Measurements from ENCODE around the gene OPCML.

The OPCML gene

GRCh38 chr11:133207995-133208394 is 324.3 kb downstream of the OPCML start:
- Histone ChIP-seq H3K79me1 (ENCODE audit: low read depth, low read length) (no peaks in the 10 kb centered on the region), H3K27ac (replicated peaks; ENCODE audit: low read length) (no peak overlapping the region), H3K4me1 (ENCODE audit: control insufficient read depth in 2 of 2, insufficient read depth in 1 of 2, low read depth in 1 of 2, low read length in 2 of 2) (no peaks in the 10 kb centered on the region), H4K8ac (ENCODE audit: low read depth, low read length) (no peak overlapping the region), H2AFZ (ENCODE audit: low read length) (no peak overlapping the region), H3K4me3 (ENCODE audit: low read length in 2 of 2) (no peak overlapping the region), H2BK15ac (ENCODE audit: low read length) (no peak overlapping the region), H3K4me2 (ENCODE audit: insufficient read depth, low read length, poor library complexity, severe bottlenecking) (no peak overlapping the region), H2BK5ac (ENCODE audit: low read length) (no peak overlapping the region), H3K9me3 (replicated peaks in 1 of 2; ENCODE audit: control insufficient read depth in 2 of 2, insufficient read depth in 1 of 2, low read depth in 1 of 2, low read length in 2 of 2) (peaks cover 0 to 5% of the 10 kb centered on the region in 2 donors), H3K4ac (ENCODE audit: low read length) (no peak overlapping the region), H2BK12ac (ENCODE audit: low read length) (no peak overlapping the region), H2AK5ac (ENCODE audit: low read depth, low read length) (no peak overlapping the region), H3K9ac (ENCODE audit: low read depth, low read length, poor library complexity) (no peak overlapping the region), H2BK120ac (ENCODE audit: low read depth, low read length) (no peak overlapping the region), H3K18ac (ENCODE audit: low read length) (no peak overlapping the region), H3K36me3 (replicated peaks in 1 of 2; ENCODE audit: control insufficient read depth in 2 of 2, insufficient read depth in 2 of 2, low read length in 2 of 2) (no peaks in the 10 kb centered on the region), H3K23ac (ENCODE audit: low read depth, low read length, poor library complexity) (no peak overlapping the region), H4K91ac (ENCODE audit: low read depth, low read length, poor library complexity) (no peak overlapping the region), H3K14ac (ENCODE audit: low read length) (no peak overlapping the region), H3K27me3 (ENCODE audit: control insufficient read depth in 3 of 3, insufficient read depth in 3 of 3, low read depth in 1 of 3, low read length in 3 of 3) (no peaks in the 10 kb centered on the region)
- WGBS, 2 donors (ENCODE audit: extremely low coverage in 2 of 2, insufficient read length in 2 of 2, insufficient replicate concordance in 1 of 2): no CpG with 5 or more reads among the region's 5 CpGs
- DNase-seq (ENCODE audit: low spot score): no peak

GRCh38 chr11:133206313-133207005 is 325.8 kb downstream of the OPCML start:
- no peak overlapping the region for H2AK5ac ChIP-seq (ENCODE audit: low read depth, low read length)
- no peak overlapping the region for H2BK120ac ChIP-seq (ENCODE audit: low read depth, low read length)
- H2BK5ac ChIP-seq (ENCODE audit: low read length): no peak overlapping the region
- H3K4me1 ChIP-seq (ENCODE audit: control insufficient read depth in 2 of 2, insufficient read depth in 1 of 2, low read depth in 1 of 2, low read length in 2 of 2): no peaks in the 10 kb centered on the region
- no peak overlapping the region for H3K4me3 ChIP-seq (ENCODE audit: low read length in 2 of 2)
- H3K4ac ChIP-seq (ENCODE audit: low read length): no peak overlapping the region
- H3K79me1 ChIP-seq (ENCODE audit: low read depth, low read length): no peaks in the 10 kb centered on the region
- no peak overlapping the region for H2BK12ac ChIP-seq (ENCODE audit: low read length)
- DNase-seq (ENCODE audit: low spot score): no peak
- no peak overlapping the region for H3K18ac ChIP-seq (ENCODE audit: low read length)
- H3K14ac ChIP-seq (ENCODE audit: low read length): no peak overlapping the region
- H3K23ac ChIP-seq (ENCODE audit: low read depth, low read length, poor library complexity): no peak overlapping the region
- H2AFZ ChIP-seq (ENCODE audit: low read length): no peak overlapping the region
- no peak overlapping the region for H3K9ac ChIP-seq (ENCODE audit: low read depth, low read length, poor library complexity)
- peaks cover 0 to 3% of the 10 kb centered on the region in 2 donors for H3K9me3 ChIP-seq (replicated peaks in 1 of 2; ENCODE audit: control insufficient read depth in 2 of 2, insufficient read depth in 1 of 2, low read depth in 1 of 2, low read length in 2 of 2)
- H3K36me3 ChIP-seq (replicated peaks in 1 of 2; ENCODE audit: control insufficient read depth in 2 of 2, insufficient read depth in 2 of 2, low read length in 2 of 2): no peaks in the 10 kb centered on the region
- no peaks in the 10 kb centered on the region for H3K27me3 ChIP-seq (ENCODE audit: control insufficient read depth in 3 of 3, insufficient read depth in 3 of 3, low read depth in 1 of 3, low read length in 3 of 3)
- H4K8ac ChIP-seq (ENCODE audit: low read depth, low read length): no peak overlapping the region
- H3K27ac ChIP-seq (replicated peaks; ENCODE audit: low read length): no peak overlapping the region
- no peak overlapping the region for H4K91ac ChIP-seq (ENCODE audit: low read depth, low read length, poor library complexity)
- no peak overlapping the region for H3K4me2 ChIP-seq (ENCODE audit: insufficient read depth, low read length, poor library complexity, severe bottlenecking)
- WGBS, 2 donors (ENCODE audit: extremely low coverage in 2 of 2, insufficient read length in 2 of 2, insufficient replicate concordance in 1 of 2): no CpG with 5 or more reads among the region's 17 CpGs
- H2BK15ac ChIP-seq (ENCODE audit: low read length): no peak overlapping the region

- no CpG with 5 or more reads among the region's 3 CpGs for WGBS, 2 donors (ENCODE audit: extremely low coverage in 2 of 2, insufficient read length in 2 of 2, insufficient replicate concordance in 1 of 2)
- Histone ChIP-seq H3K9ac (ENCODE audit: low read depth, low read length, poor library complexity) (no peak overlapping the region), H2BK5ac (ENCODE audit: low read length) (no peak overlapping the region), H4K91ac (ENCODE audit: low read depth, low read length, poor library complexity) (no peak overlapping the region), H3K79me1 (ENCODE audit: low read depth, low read length) (no peaks in the 10 kb centered on the region), H3K4ac (ENCODE audit: low read length) (no peak overlapping the region), H3K23ac (ENCODE audit: low read depth, low read length, poor library complexity) (no peak overlapping the region), H2BK12ac (ENCODE audit: low read length) (no peak overlapping the region), H2AFZ (ENCODE audit: low read length) (no peak overlapping the region), H2BK120ac (ENCODE audit: low read depth, low read length) (no peak overlapping the region), H3K4me3 (ENCODE audit: low read length in 2 of 2) (no peak overlapping the region), H2AK5ac (ENCODE audit: low read depth, low read length) (no peak overlapping the region), H3K27me3 (ENCODE audit: control insufficient read depth in 3 of 3, insufficient read depth in 3 of 3, low read depth in 1 of 3, low read length in 3 of 3) (no peaks in the 10 kb centered on the region), H3K4me1 (ENCODE audit: control insufficient read depth in 2 of 2, insufficient read depth in 1 of 2, low read depth in 1 of 2, low read length in 2 of 2) (no peaks in the 10 kb centered on the region), H3K4me2 (ENCODE audit: insufficient read depth, low read length, poor library complexity, severe bottlenecking) (no peak overlapping the region), H3K9me3 (replicated peaks in 1 of 2; ENCODE audit: control insufficient read depth in 2 of 2, insufficient read depth in 1 of 2, low read depth in 1 of 2, low read length in 2 of 2) (peaks cover 0 to 3% of the 10 kb centered on the region in 2 donors), H3K36me3 (replicated peaks in 1 of 2; ENCODE audit: control insufficient read depth in 2 of 2, insufficient read depth in 2 of 2, low read length in 2 of 2) (no peaks in the 10 kb centered on the region), H3K14ac (ENCODE audit: low read length) (no peak overlapping the region), H3K27ac (replicated peaks; ENCODE audit: low read length) (no peak overlapping the region), H2BK15ac (ENCODE audit: low read length) (no peak overlapping the region), H4K8ac (ENCODE audit: low read depth, low read length) (no peak overlapping the region), H3K18ac (ENCODE audit: low read length) (no peak overlapping the region)
- DNase-seq (ENCODE audit: low spot score): no peak
Observed at GRCh38 chr11:133204158-133204557, 328.1 kb downstream of the OPCML start.

- Histone ChIP-seq H3K9me3 (replicated peaks in 1 of 2; ENCODE audit: control insufficient read depth in 2 of 2, insufficient read depth in 1 of 2, low read depth in 1 of 2, low read length in 2 of 2) (peaks cover 0 to 3% of the 10 kb centered on the region in 2 donors), H3K4me3 (ENCODE audit: low read length in 2 of 2) (no peak overlapping the region), H3K36me3 (replicated peaks in 1 of 2; ENCODE audit: control insufficient read depth in 2 of 2, insufficient read depth in 2 of 2, low read length in 2 of 2) (no peaks in the 10 kb centered on the region)
Observed at GRCh38 chr11:133202816-133203215, 329.5 kb downstream of the OPCML start.

More at GRCh38 chr11:133202816-133203215, 329.5 kb downstream of the OPCML start:
- Histone ChIP-seq H2BK120ac (ENCODE audit: low read depth, low read length) (no peak overlapping the region), H2BK15ac (ENCODE audit: low read length) (no peak overlapping the region), H2BK5ac (ENCODE audit: low read length) (no peak overlapping the region), H3K9ac (ENCODE audit: low read depth, low read length, poor library complexity) (no peak overlapping the region), H3K4me2 (ENCODE audit: insufficient read depth, low read length, poor library complexity, severe bottlenecking) (no peak overlapping the region), H3K4ac (ENCODE audit: low read length) (no peak overlapping the region), H2AFZ (ENCODE audit: low read length) (no peak overlapping the region), H3K27me3 (ENCODE audit: control insufficient read depth in 3 of 3, insufficient read depth in 3 of 3, low read depth in 1 of 3, low read length in 3 of 3) (no peaks in the 10 kb centered on the region), H4K91ac (ENCODE audit: low read depth, low read length, poor library complexity) (no peak overlapping the region), H2AK5ac (ENCODE audit: low read depth, low read length) (no peak overlapping the region), H3K79me1 (ENCODE audit: low read depth, low read length) (no peaks in the 10 kb centered on the region), H3K4me1 (ENCODE audit: control insufficient read depth in 2 of 2, insufficient read depth in 1 of 2, low read depth in 1 of 2, low read length in 2 of 2) (no peaks in the 10 kb centered on the region), H2BK12ac (ENCODE audit: low read length) (no peak overlapping the region), H3K23ac (ENCODE audit: low read depth, low read length, poor library complexity) (no peak overlapping the region), H4K8ac (ENCODE audit: low read depth, low read length) (no peak overlapping the region), H3K27ac (replicated peaks; ENCODE audit: low read length) (no peak overlapping the region), H3K14ac (ENCODE audit: low read length) (no peak overlapping the region), H3K18ac (ENCODE audit: low read length) (no peak overlapping the region)
- WGBS, 2 donors (ENCODE audit: extremely low coverage in 2 of 2, insufficient read length in 2 of 2, insufficient replicate concordance in 1 of 2): no CpG with 5 or more reads among the region's 8 CpGs
- no peak for DNase-seq (ENCODE audit: low spot score)
